GM12873 (cell line): ENCODE measurements around the gene HPGD.

Experiments used
- TF ChIP-seq, protein P1 (sequence below): IDR thresholded peaks from 2 replicates; pipeline ENCODE4 v1.5.1; 2012; ENCODE audit warnings: low read depth, mild to moderate bottlenecking, moderate library complexity, low read length, control low read depth; ENCODE audit not compliant: insufficient read depth; ENCODE audit errors: missing control alignments

The HPGD gene

GRCh38 chr4:174553828-174554227 is 31.5 kb upstream of the HPGD start:
- TF ChIP-seq, protein P1, sequence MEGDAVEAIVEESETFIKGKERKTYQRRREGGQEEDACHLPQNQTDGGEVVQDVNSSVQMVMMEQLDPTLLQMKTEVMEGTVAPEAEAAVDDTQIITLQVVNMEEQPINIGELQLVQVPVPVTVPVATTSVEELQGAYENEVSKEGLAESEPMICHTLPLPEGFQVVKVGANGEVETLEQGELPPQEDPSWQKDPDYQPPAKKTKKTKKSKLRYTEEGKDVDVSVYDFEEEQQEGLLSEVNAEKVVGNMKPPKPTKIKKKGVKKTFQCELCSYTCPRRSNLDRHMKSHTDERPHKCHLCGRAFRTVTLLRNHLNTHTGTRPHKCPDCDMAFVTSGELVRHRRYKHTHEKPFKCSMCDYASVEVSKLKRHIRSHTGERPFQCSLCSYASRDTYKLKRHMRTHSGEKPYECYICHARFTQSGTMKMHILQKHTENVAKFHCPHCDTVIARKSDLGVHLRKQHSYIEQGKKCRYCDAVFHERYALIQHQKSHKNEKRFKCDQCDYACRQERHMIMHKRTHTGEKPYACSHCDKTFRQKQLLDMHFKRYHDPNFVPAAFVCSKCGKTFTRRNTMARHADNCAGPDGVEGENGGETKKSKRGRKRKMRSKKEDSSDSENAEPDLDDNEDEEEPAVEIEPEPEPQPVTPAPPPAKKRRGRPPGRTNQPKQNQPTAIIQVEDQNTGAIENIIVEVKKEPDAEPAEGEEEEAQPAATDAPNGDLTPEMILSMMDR = no peak

- TF ChIP-seq, protein P1 = no peak
These were observed 30.7 kb upstream of the HPGD start for GRCh38 chr4:174553031-174553430.

- TF ChIP-seq, protein P1 = no peak
These were observed 28.3 kb upstream of the HPGD start for GRCh38 chr4:174550541-174550940.

- TF ChIP-seq, protein P1 = no peak
These were observed 27.4 kb upstream of the HPGD start for GRCh38 chr4:174549721-174550120.

DNA sequence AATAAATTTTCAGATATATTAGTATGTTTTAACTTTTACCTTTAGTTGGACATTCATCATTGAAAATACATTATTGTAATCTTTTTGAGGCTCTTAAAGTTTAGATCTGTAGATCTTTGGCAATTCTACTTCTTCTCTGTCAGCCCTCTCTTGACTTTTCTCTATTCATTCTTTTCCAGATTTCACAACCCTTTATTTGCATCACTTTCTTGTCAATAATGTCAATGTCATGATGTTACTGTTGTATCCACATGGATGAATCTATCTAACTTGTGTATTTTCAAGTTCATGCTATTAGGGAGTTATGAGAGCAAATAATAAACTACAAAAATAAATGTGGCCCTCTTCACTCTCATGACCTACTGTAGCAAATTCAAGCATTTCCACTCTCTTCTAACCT is 23.0 kb upstream of the HPGD start:
- TF ChIP-seq, protein P1 = no peak

DNA sequence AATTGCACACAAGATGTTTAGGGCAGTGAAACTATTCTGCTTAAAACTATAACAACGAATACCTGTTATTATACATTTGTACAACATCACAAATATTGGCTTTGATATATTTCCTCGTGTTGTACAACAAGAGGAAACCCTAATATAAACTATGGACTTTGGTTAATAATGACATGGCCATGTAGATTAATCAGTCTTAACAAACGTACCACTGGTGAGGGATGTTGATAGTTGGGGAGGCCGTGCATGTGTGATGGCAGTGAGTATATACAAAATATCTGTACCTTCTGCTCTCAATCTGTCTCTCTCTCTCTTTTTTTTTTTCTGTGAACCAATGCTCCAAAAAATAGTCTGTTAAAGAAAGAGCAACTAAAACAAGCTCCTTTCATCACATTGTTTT is 22.2 kb upstream of the HPGD start:
- TF ChIP-seq, protein P1 = no peak

- TF ChIP-seq, protein P1 = no peak
These were observed 17.9 kb upstream of the HPGD start for GRCh38 chr4:174540175-174540574.
